ENCODE data around the gene SDR39U1.

SDR39U1 gene

GRCh38 chr14:24437736-24438067 lies 4.9 kb downstream of the SDR39U1 start:
- H3K36me3 Mint-ChIP-seq (ENCODE audit: low read depth): peaks cover 86% of the 10 kb centered on the region
- intact Hi-C loops (cut with micrococcal nuclease): no loop called here
- H3K27ac Mint-ChIP-seq: peak overlapping the region; percentile 82
- no peaks in the 10 kb centered on the region for H3K9me3 Mint-ChIP-seq
- H3K27me3 Mint-ChIP-seq: no peaks in the 10 kb centered on the region
- H3K4me3 Mint-ChIP-seq: no peak overlapping the region
- H3K4me1 Mint-ChIP-seq (ENCODE audit: low read depth): peaks cover 93% of the 10 kb centered on the region

- no peaks in the 10 kb centered on the region for H3K27me3 Mint-ChIP-seq
- H3K9me3 Mint-ChIP-seq: no peaks in the 10 kb centered on the region
- peak overlapping the region; percentile 82 for H3K27ac Mint-ChIP-seq
- peaks cover 91% of the 10 kb centered on the region for H3K36me3 Mint-ChIP-seq (ENCODE audit: low read depth)
- intact Hi-C loops (cut with micrococcal nuclease): no loop called here
- peak overlapping the region; percentile 9 for H3K4me3 Mint-ChIP-seq
- H3K4me1 Mint-ChIP-seq (ENCODE audit: low read depth): peaks cover 89% of the 10 kb centered on the region
Observed at GRCh38 chr14:24437020-24437735, 5.4 kb downstream of the SDR39U1 start.

GRCh38 chr14:24436355-24437019 lies 6.1 kb downstream of the SDR39U1 start:
- H3K4me3 Mint-ChIP-seq: peak overlapping the region; percentile 2

GRCh38 chr14:24435998-24436354 lies 6.6 kb downstream of the SDR39U1 start:
- Mint-ChIP-seq H3K4me3 (no peak overlapping the region), H3K36me3 (ENCODE audit: low read depth) (peaks cover 99% of the 10 kb centered on the region), H3K27me3 (no peaks in the 10 kb centered on the region)

More at GRCh38 chr14:24436355-24437019, 6.1 kb downstream of the SDR39U1 start:
- no peaks in the 10 kb centered on the region for H3K9me3 Mint-ChIP-seq
- H3K4me1 Mint-ChIP-seq (ENCODE audit: low read depth): peaks cover 89% of the 10 kb centered on the region
- peaks cover 98% of the 10 kb centered on the region for H3K36me3 Mint-ChIP-seq (ENCODE audit: low read depth)
- no peaks in the 10 kb centered on the region for H3K27me3 Mint-ChIP-seq
- peak overlapping the region; percentile 82 for H3K27ac Mint-ChIP-seq
- intact Hi-C loops (cut with micrococcal nuclease): loop anchor here (1.0 kb wide), 1 partner anchor 103 kb away; no protein-coding TSS in a partner anchor

GRCh38 chr14:24435192-24435810 lies 7.3 kb downstream of the SDR39U1 start:
- intact Hi-C loops (cut with micrococcal nuclease): no loop called here
- Mint-ChIP-seq H3K36me3 (ENCODE audit: low read depth) (peaks cover 99% of the 10 kb centered on the region), H3K27me3 (no peaks in the 10 kb centered on the region), H3K4me3 (no peak overlapping the region), H3K27ac (peak overlapping the region; percentile 7), H3K4me1 (ENCODE audit: low read depth) (peaks cover 85% of the 10 kb centered on the region), H3K9me3 (no peaks in the 10 kb centered on the region)

More at GRCh38 chr14:24435998-24436354, 6.6 kb downstream of the SDR39U1 start:
- H3K27ac Mint-ChIP-seq: peak overlapping the region; percentile 7
- intact Hi-C loops (cut with micrococcal nuclease): loop anchor here (1.0 kb wide), 1 partner anchor 103 kb away; no protein-coding TSS in a partner anchor
- no peaks in the 10 kb centered on the region for H3K9me3 Mint-ChIP-seq
- peaks cover 89% of the 10 kb centered on the region for H3K4me1 Mint-ChIP-seq (ENCODE audit: low read depth)

GRCh38 chr14:24434676-24435075 lies 7.9 kb downstream of the SDR39U1 start:
- Mint-ChIP-seq H3K27me3 (no peaks in the 10 kb centered on the region), H3K27ac (peak overlapping the region; percentile 2), H3K9me3 (no peaks in the 10 kb centered on the region)

GRCh38 chr14:24434036-24434435 lies 8.5 kb downstream of the SDR39U1 start:
- Mint-ChIP-seq H3K4me1 (ENCODE audit: low read depth) (peaks cover 79% of the 10 kb centered on the region), H3K4me3 (no peak overlapping the region), H3K9me3 (no peaks in the 10 kb centered on the region), H3K36me3 (ENCODE audit: low read depth) (peaks cover 87% of the 10 kb centered on the region), H3K27me3 (no peaks in the 10 kb centered on the region), H3K27ac (no peak overlapping the region)
- intact Hi-C loops (cut with micrococcal nuclease): no loop called here

More at GRCh38 chr14:24434676-24435075, 7.9 kb downstream of the SDR39U1 start:
- H3K4me1 Mint-ChIP-seq (ENCODE audit: low read depth): peaks cover 79% of the 10 kb centered on the region
- no peak overlapping the region for H3K4me3 Mint-ChIP-seq
- intact Hi-C loops (cut with micrococcal nuclease): no loop called here
- peaks cover 93% of the 10 kb centered on the region for H3K36me3 Mint-ChIP-seq (ENCODE audit: low read depth)

GRCh38 chr14:24432259-24433131 lies 10.1 kb downstream of the SDR39U1 start:
- Mint-ChIP-seq H3K4me1 (ENCODE audit: low read depth) (peaks cover 75% of the 10 kb centered on the region), H3K4me3 (peak overlapping the region; percentile 82), H3K27me3 (peaks cover 7% of the 10 kb centered on the region), H3K9me3 (no peaks in the 10 kb centered on the region), H3K36me3 (ENCODE audit: low read depth) (peaks cover 77% of the 10 kb centered on the region), H3K27ac (peak overlapping the region; percentile 97)
- intact Hi-C loops (cut with micrococcal nuclease): no loop called here

GRCh38 chr14:24431569-24432258 lies 10.9 kb downstream of the SDR39U1 start:
- Mint-ChIP-seq H3K4me1 (ENCODE audit: low read depth) (peaks cover 71% of the 10 kb centered on the region), H3K36me3 (ENCODE audit: low read depth) (peaks cover 69% of the 10 kb centered on the region), H3K4me3 (peak overlapping the region; percentile 82), H3K9me3 (no peaks in the 10 kb centered on the region), H3K27me3 (peaks cover 7% of the 10 kb centered on the region), H3K27ac (peak overlapping the region; percentile 97)
- intact Hi-C loops (cut with micrococcal nuclease): loop anchor here (2.0 kb wide), 2 partner anchors 65 to 189 kb away; partner anchors contain the start of gene TINF2

GRCh38 chr14:24430682-24431568 lies 11.7 kb downstream of the SDR39U1 start:
- H3K27ac Mint-ChIP-seq: peak overlapping the region; percentile 97
- H3K4me3 Mint-ChIP-seq: peak overlapping the region; percentile 82
- peaks cover 70% of the 10 kb centered on the region for H3K4me1 Mint-ChIP-seq (ENCODE audit: low read depth)
- intact Hi-C loops (cut with micrococcal nuclease): loop anchor here (2.0 kb wide), 2 partner anchors 64 to 188 kb away; partner anchors contain the start of gene TINF2
- H3K36me3 Mint-ChIP-seq (ENCODE audit: low read depth): peaks cover 62% of the 10 kb centered on the region
- peaks cover 7% of the 10 kb centered on the region for H3K27me3 Mint-ChIP-seq
- no peaks in the 10 kb centered on the region for H3K9me3 Mint-ChIP-seq

GRCh38 chr14:24430143-24430681 lies 12.4 kb downstream of the SDR39U1 start:
- H3K4me3 Mint-ChIP-seq: peak overlapping the region; percentile 82
- peaks cover 70% of the 10 kb centered on the region for H3K4me1 Mint-ChIP-seq (ENCODE audit: low read depth)
- peaks cover 7% of the 10 kb centered on the region for H3K27me3 Mint-ChIP-seq
- H3K36me3 Mint-ChIP-seq (ENCODE audit: low read depth): peaks cover 54% of the 10 kb centered on the region
- intact Hi-C loops (cut with micrococcal nuclease): loop anchor here (2.0 kb wide), 2 partner anchors 63 to 187 kb away; partner anchors contain the start of gene TINF2
- H3K9me3 Mint-ChIP-seq: no peaks in the 10 kb centered on the region
- peak overlapping the region; percentile 97 for H3K27ac Mint-ChIP-seq

Data from dendritic cell treated with granulocyte-macrophage colony-stimulating factor and Interleukin-4, amounts not matched to agents 40 ng/mL and 50 ng/mL, for 4 days (primary cell).